IMR-90 (cell line): ENCODE results near the gene SESN1. TPM values are rescaled to one million over a fixed set of nuclear protein-coding genes. Genes with fewer than 3 reads are reported as not detected.

Experiments
- ATAC-seq: fragments of 200-7000 bp; cut with Tn5 transposase; 2 replicates; pipeline ENCODE4 v1.9.1; 2020; ENCODE audit warnings: low read depth, mild to moderate bottlenecking, moderate library complexity
- BruUV-seq: library from RNA; stranded (reverse); fragments of 400-500 nt; replicated peaks from 2 replicates; lab custom pipeline; 2021; lab: Mats Ljungman, UMichigan
- CTCF ChIA-PET: fragments of 300-600 bp; formaldehyde crosslinking; extraction: SDS; loops from one replicate; lab custom pipeline; 2021; ENCODE audit warnings: antibody characterized with exemption; lab: Yijun Ruan, JAX
- POLR2A ChIA-PET: fragments of 300-600 bp; sonication (Branson Sonifier 250); formaldehyde crosslinking; loops from one replicate; lab custom pipeline; 2022; ENCODE audit warnings: antibody characterized with exemption; ENCODE audit not compliant: unreplicated experiment; lab: Charles Lee
- DNase-seq: peaks from one replicate; pipeline ENCODE4 v3.0.0; 2013
- H2AFZ ChIP-seq: replicated peaks from 2 replicates; pipeline ENCODE3; 2013; ENCODE audit warnings: low read length, mild to moderate bottlenecking; ENCODE audit not compliant: poor library complexity
- H2AK5ac ChIP-seq: 2 replicates; pipeline ENCODE4 v1.6.1; 2013; ENCODE audit warnings: low read depth, low read length, inconsistent platforms
- H2AK9ac ChIP-seq: replicated peaks from 2 replicates; pipeline ENCODE3; 2013; ENCODE audit warnings: mild to moderate bottlenecking, low read depth, low read length, moderate library complexity; ENCODE audit not compliant: poor library complexity
- H2BK120ac ChIP-seq: 2 replicates; pipeline ENCODE4 v1.6.1; 2013; ENCODE audit warnings: low read depth, low read length, inconsistent platforms
- H2BK15ac ChIP-seq: 3 replicates; pipeline ENCODE4 v1.6.1; 2013; ENCODE audit warnings: low read depth, low read length, inconsistent platforms
- H2BK20ac ChIP-seq: 2 replicates; pipeline ENCODE4 v1.6.1; 2013; ENCODE audit warnings: low read depth, mild to moderate bottlenecking, inconsistent platforms, low read length, moderate library complexity
- H2BK5ac ChIP-seq: 2 replicates; pipeline ENCODE4 v1.6.1; 2013; ENCODE audit warnings: mild to moderate bottlenecking, low read depth, low read length, inconsistent platforms; ENCODE audit not compliant: poor library complexity, severe bottlenecking
- H3K14ac ChIP-seq: replicated peaks from 2 replicates; pipeline ENCODE4 v1.6.1; 2013; ENCODE audit warnings: low read depth, low read length, inconsistent platforms
- H3K18ac ChIP-seq: 2 replicates; pipeline ENCODE4 v1.6.1; 2013; ENCODE audit warnings: low read depth, low read length, control low read depth
- H3K23ac ChIP-seq: 2 replicates; pipeline ENCODE4 v1.6.1; 2013; ENCODE audit warnings: low read depth, low read length, inconsistent platforms
- H3K27ac ChIP-seq: 2 replicates; pipeline ENCODE4 v1.5.1; 2013; ENCODE audit warnings: mild to moderate bottlenecking, control low read depth, low read length; ENCODE audit not compliant: insufficient read depth
- H3K27me3 ChIP-seq: 2 replicates; pipeline ENCODE4 v1.6.1; 2013; ENCODE audit warnings: low read length; ENCODE audit not compliant: control insufficient read depth, insufficient read depth
- H3K36me3 ChIP-seq: 2 replicates; pipeline ENCODE4 v1.6.1; 2013; ENCODE audit warnings: low read length, mixed read lengths; ENCODE audit not compliant: control insufficient read depth, insufficient read depth
- H3K4ac ChIP-seq: 2 replicates; pipeline ENCODE4 v1.6.1; 2013; ENCODE audit warnings: low read depth, low read length, inconsistent platforms
- H3K4me1 ChIP-seq: 2 replicates; pipeline ENCODE4 v1.6.1; 2013; ENCODE audit warnings: low read length, mixed read lengths; ENCODE audit not compliant: control insufficient read depth, insufficient read depth
- H3K4me2 ChIP-seq: 2 replicates; pipeline ENCODE4 v1.6.1; 2013; ENCODE audit warnings: low read depth, mild to moderate bottlenecking, control low read depth, low read length, moderate library complexity
- H3K4me3 ChIP-seq: 2 replicates; pipeline ENCODE4 v1.5.1; 2013; ENCODE audit warnings: low read depth, mild to moderate bottlenecking, control low read depth, low read length, moderate library complexity; ENCODE audit not compliant: insufficient read depth
- H3K56ac ChIP-seq: 2 replicates; pipeline ENCODE4 v1.6.1; 2013; ENCODE audit warnings: low read length, inconsistent platforms; ENCODE audit not compliant: insufficient read depth; ENCODE audit errors: extremely low read depth
- H3K79me1 ChIP-seq, 2 experiments: 2 replicates each; pipeline ENCODE4 v1.6.1; 2013; ENCODE audit warnings: low read length in 2 of 2, inconsistent platforms in 1 of 2, low read depth in 1 of 2
- H3K9ac ChIP-seq: 2 replicates; pipeline ENCODE4 v1.6.1; 2013; ENCODE audit warnings: low read depth, low read length, control low read depth
- H3K9me1 ChIP-seq: 2 replicates; pipeline ENCODE4 v1.6.1; 2013; ENCODE audit warnings: low read length, inconsistent platforms; ENCODE audit not compliant: insufficient read depth
- H3K9me3 ChIP-seq: 2 replicates; pipeline ENCODE4 v1.6.1; 2013; ENCODE audit warnings: low read length; ENCODE audit not compliant: control insufficient read depth, insufficient read depth
- H4K20me1 ChIP-seq: 2 replicates; pipeline ENCODE4 v1.6.1; 2013; ENCODE audit warnings: low read length, inconsistent platforms; ENCODE audit not compliant: insufficient read depth
- H4K5ac ChIP-seq: 2 replicates; pipeline ENCODE4 v1.6.1; 2013; ENCODE audit warnings: mild to moderate bottlenecking, low read depth, low read length, control low read depth
- H4K8ac ChIP-seq, 2 experiments: 2 replicates each; pipeline ENCODE4 v1.6.1; 2013; ENCODE audit warnings: low read depth in 2 of 2, low read length in 2 of 2, control low read depth in 1 of 2, inconsistent platforms in 1 of 2
- H4K91ac ChIP-seq: 2 replicates; pipeline ENCODE4 v1.6.1; 2013; ENCODE audit warnings: low read depth, low read length, inconsistent platforms; ENCODE audit not compliant: insufficient read depth
- CEBPB ChIP-seq: IDR thresholded peaks from 2 replicates; pipeline ENCODE4 v1.6.1; 2012; ENCODE audit warnings: low read depth, low read length, improper control_type of control experiment
- RCOR1 ChIP-seq: IDR thresholded peaks from 2 replicates; pipeline ENCODE4 v1.6.1; 2012; ENCODE audit warnings: mild to moderate bottlenecking, low read length, improper control_type of control experiment; ENCODE audit not compliant: insufficient replicate concordance
- WGBS, 2 experiments: methylation state at CpG; one replicate each; pipeline versions ENCODE4 v1.1.5 to v1.1.7; 2013; ENCODE audit warnings: missing lambda C conversion rate in 2 of 2; ENCODE audit not compliant: insufficient read length in 1 of 2; ENCODE audit errors: extremely low coverage in 2 of 2; 5-methylcytosine and 5-hydroxymethylcytosine counted together
- dilution Hi-C: fragments of 300-500 bp; cut with HindIII; formaldehyde crosslinking; loops from one replicate; pipeline ENCODE4 v1.14.3; 2018; ENCODE audit warnings: low sequenced_read_pairs; ENCODE audit not compliant: unreplicated experiment
- in situ Hi-C: fragments of 300-500 bp; cut with MboI; formaldehyde crosslinking; loops from 3 replicates; pipeline ENCODE4 v1.14.3; 2019; ENCODE audit warnings: low sequenced_read_pairs, inconsistent platforms, mixed read lengths
- intact Hi-C: fragments of 100-400 bp; cut with micrococcal nuclease; formaldehyde crosslinking; loops from 2 replicates; pipeline ENCODE4 v1.10.0; 2022
- polyA plus RNA-seq, 3 experiments: library from polyadenylated mRNA; depleted of rRNA; stranded (reverse); fragments of >200 nt; gene quantifications; 2 replicates each; pipeline ENCODE4 v1.2.3, GENCODE V29; 2012; ENCODE audit warnings: low replicate concordance in 1 of 3
- total RNA-seq: library from RNA; depleted of rRNA; stranded (reverse); fragments of >200 nt; gene quantifications from 2 replicates; pipeline ENCODE4 v1.2.3, GENCODE V29; 2012

The SESN1 gene
- total and polyA plus RNA-seq, 2 of the 4 experiments (the other 2 are of a cell fraction): 9.7 to 16.7 TPM

DNA sequence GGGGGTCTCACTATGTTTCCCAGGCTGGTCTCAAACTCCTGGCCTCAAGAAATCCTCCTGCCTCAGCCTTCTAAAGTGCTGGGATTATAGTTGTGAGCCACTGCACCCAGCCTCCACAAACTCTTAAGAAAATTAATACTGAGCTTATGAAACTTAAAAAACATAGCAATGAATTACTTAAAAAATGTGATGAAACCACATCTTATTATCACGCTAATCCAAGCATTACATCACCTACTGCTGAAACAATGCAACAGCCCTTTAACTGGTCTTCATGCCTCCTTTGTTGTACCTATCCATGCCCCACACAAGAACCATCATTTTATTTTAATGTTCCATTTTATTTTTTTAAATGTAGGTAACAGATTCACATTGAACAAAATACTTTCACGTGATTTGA is 24.9 kb downstream of the SESN1 start:
- Histone ChIP-seq H4K8ac (no peak overlapping the region), H2BK120ac (no peak overlapping the region), H3K27ac (no peak overlapping the region), H3K23ac (0 out of 2 replicates have a peak overlapping the region, but pooled peaks have one; percentile 42), H3K9me3 (no peaks in the 10 kb centered on the region), H2BK5ac (no peak overlapping the region), H3K79me1 (peaks cover 7 to 9% of the 10 kb centered on the region in 2 experiments; a peak in 3 of 4 replicates), H3K9ac (no peak overlapping the region), H2AFZ (no peak overlapping the region), H4K20me1 (no peaks in the 10 kb centered on the region), H2BK15ac (no peak overlapping the region), H3K4me1 (no peaks in the 10 kb centered on the region), H4K5ac (no peak overlapping the region), H4K91ac (no peak overlapping the region), H3K27me3 (no peaks in the 10 kb centered on the region), H2AK9ac (no peak overlapping the region), H3K9me1 (peaks cover 3% of the 10 kb centered on the region; the same call in 1 of the 2 replicates), H3K36me3 (no peaks in the 10 kb centered on the region), H3K4ac (no peak overlapping the region), H3K4me2 (no peak overlapping the region), H3K56ac (no peak overlapping the region), H2AK5ac (no peak overlapping the region), H3K4me3 (no peak overlapping the region), H2BK20ac (no peak overlapping the region), H3K18ac (no peak overlapping the region), H3K14ac (no peak overlapping the region)
- TF ChIP-seq RCOR1 (no peak), CEBPB (peak; percentile 15; the same call in 1 of the 2 replicates)
- intact Hi-C loops: loop anchor here (5.0 to 10.0 kb wide), 5 partner anchors 62 to 512 kb away; no protein-coding TSS in a partner anchor
- no TSS peak for BruUV-seq
- ATAC-seq: no peak
- ChIA-PET CTCF (interaction anchor here (0.5 kb wide), 1 partner anchor 183 kb away, joined by 7 read pairs; no protein-coding TSS in a partner anchor), POLR2A (no interaction called here)
- dilution Hi-C loops: loop anchor here (25.0 kb wide), 1 partner anchor 532 kb away; no protein-coding TSS in a partner anchor
- in situ Hi-C loops: loop anchor here (5.0 to 10.0 kb wide), 2 partner anchors 165 to 527 kb away; no protein-coding TSS in a partner anchor
- WGBS, 2 experiments: no CpG with 5 or more reads among the region's 2 CpGs
- no peak for DNase-seq
